Esophagus muscularis mucosa (tissue), 4 donors: ENCODE results near the gene MAP4K4. TPM values are rescaled to one million over a fixed set of nuclear protein-coding genes. Genes with fewer than 3 reads are reported as not detected.

Source experiments
- DNase-seq: peaks from one replicate; pipeline ENCODE4 v3.0.0-alpha.2; 2017; ENCODE audit errors: extremely low spot score
- H3K27ac ChIP-seq, 4 donors: fragments of 200-600 bp; sonication (generic); replicated peaks in 1 of 4; 1 replicate in 3 of 4; 2 replicates in 1 of 4; pipeline ENCODE4 v1.5.1; 2016 to 2019; ENCODE audit warnings: mild to moderate bottlenecking in 1 of 4
- H3K27me3 ChIP-seq, 4 donors: fragments of 200-600 bp; sonication (generic); one replicate each; pipeline versions ENCODE4 v1.5.1 to v1.6.0; 2016 to 2019
- H3K36me3 ChIP-seq, 4 donors: fragments of 200-600 bp; sonication (generic); one replicate each; pipeline ENCODE4 v1.5.1; 2016 to 2019
- H3K4me1 ChIP-seq, 4 donors: fragments of 200-600 bp; sonication (generic); one replicate each; pipeline ENCODE4 v1.5.1; 2016 to 2019
- H3K4me3 ChIP-seq, 4 donors: fragments of 200-600 bp; sonication (generic); 1 replicate in 2 of 4; 2 replicates in 2 of 4; pipeline ENCODE4 v1.5.1; 2016 to 2019; ENCODE audit warnings: mild to moderate bottlenecking in 4 of 4, moderate library complexity in 1 of 4
- H3K9me3 ChIP-seq, 4 donors: fragments of 200-600 bp; sonication (generic); 1 replicate in 3 of 4; 2 replicates in 1 of 4; pipeline ENCODE4 v1.5.1; 2016 to 2019
- EP300 ChIP-seq: sonication (generic); formaldehyde crosslinking; IDR thresholded peaks from one replicate; pipeline ENCODE4 v1.6.1; 2017; ENCODE audit warnings: antibody characterized with exemption
- POLR2A ChIP-seq: fragments of 450-650 bp; IDR thresholded peaks from one replicate; pipeline ENCODE4 v1.6.1; 2017; ENCODE audit warnings: antibody characterized with exemption, moderate library complexity, mild to moderate bottlenecking, low read depth
- POLR2AphosphoS5 ChIP-seq, 2 donors: sonication (generic); formaldehyde crosslinking; IDR thresholded peaks; one replicate each; pipeline ENCODE4 v1.6.1; 2017; ENCODE audit warnings: antibody characterized with exemption in 2 of 2
- WGBS: methylation state at CpG from one replicate; pipeline ENCODE4 v1.1.5; 2018; 5-methylcytosine and 5-hydroxymethylcytosine counted together
- intact Hi-C: fragments of 100-400 bp; cut with DNase I; formaldehyde crosslinking; loops from one replicate; pipeline ENCODE4 v1.15.1; 2023
- total RNA-seq, 4 donors: library from RNA; depleted of rRNA; stranded (reverse); fragments of >200 nt; gene quantifications; one replicate each; pipeline versions ENCODE4 v1.1.0 to v1.2.1, GENCODE V29; 2016
- TF ChIP-seq, protein P1 (sequence below), 3 experiments: fragments of 200-600 bp in 2 of 3; fragments of 450-650 bp in 1 of 3; sonication (generic) in 2 of 3; IDR thresholded peaks; one replicate each; pipeline ENCODE4 v1.5.1; 2017 to 2019; ENCODE audit warnings: antibody characterized with exemption in 3 of 3, mild to moderate bottlenecking in 2 of 3, moderate library complexity in 1 of 3

MAP4K4 gene
- total RNA-seq, 4 donors from 2014 or later: 37.8 to 59.0 (median 51.7) TPM

DNA sequence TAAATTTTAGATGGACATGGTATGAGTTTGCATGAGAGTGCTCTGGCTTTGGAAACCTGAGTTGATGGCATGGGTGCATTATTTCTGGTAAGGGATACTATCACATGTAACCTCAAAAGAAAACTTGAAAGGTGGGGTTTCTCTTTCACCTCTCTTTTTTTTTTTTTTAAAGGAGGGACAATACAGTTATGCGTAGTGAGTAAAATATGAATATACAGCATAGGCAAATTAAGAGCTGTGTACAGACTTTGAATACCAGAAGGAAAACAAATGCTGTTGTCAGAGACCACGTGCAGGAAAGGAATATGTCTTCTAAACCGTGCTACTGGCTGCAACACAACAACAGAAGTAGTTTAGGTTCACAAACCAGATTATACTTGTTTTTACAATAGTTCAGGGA is 82.1 kb downstream of the MAP4K4 start:
- intact Hi-C loops: no loop called here
- Histone ChIP-seq H3K27ac (no peak overlapping the region), H3K4me1 (peaks cover 53 to 79% (median 55%) of the 10 kb centered on the region in 4 donors), H3K36me3 (no peaks in the 10 kb centered on the region), H3K27me3 (no peaks in the 10 kb centered on the region), H3K4me3 (no peak overlapping the region), H3K9me3 (no peaks in the 10 kb centered on the region)
- TF ChIP-seq, protein P1, sequence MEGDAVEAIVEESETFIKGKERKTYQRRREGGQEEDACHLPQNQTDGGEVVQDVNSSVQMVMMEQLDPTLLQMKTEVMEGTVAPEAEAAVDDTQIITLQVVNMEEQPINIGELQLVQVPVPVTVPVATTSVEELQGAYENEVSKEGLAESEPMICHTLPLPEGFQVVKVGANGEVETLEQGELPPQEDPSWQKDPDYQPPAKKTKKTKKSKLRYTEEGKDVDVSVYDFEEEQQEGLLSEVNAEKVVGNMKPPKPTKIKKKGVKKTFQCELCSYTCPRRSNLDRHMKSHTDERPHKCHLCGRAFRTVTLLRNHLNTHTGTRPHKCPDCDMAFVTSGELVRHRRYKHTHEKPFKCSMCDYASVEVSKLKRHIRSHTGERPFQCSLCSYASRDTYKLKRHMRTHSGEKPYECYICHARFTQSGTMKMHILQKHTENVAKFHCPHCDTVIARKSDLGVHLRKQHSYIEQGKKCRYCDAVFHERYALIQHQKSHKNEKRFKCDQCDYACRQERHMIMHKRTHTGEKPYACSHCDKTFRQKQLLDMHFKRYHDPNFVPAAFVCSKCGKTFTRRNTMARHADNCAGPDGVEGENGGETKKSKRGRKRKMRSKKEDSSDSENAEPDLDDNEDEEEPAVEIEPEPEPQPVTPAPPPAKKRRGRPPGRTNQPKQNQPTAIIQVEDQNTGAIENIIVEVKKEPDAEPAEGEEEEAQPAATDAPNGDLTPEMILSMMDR (IDR thresholded peaks at IDR 0.05): no peak
- TF ChIP-seq POLR2A (no peak), EP300 (no peak), POLR2AphosphoS5 (IDR thresholded peaks at IDR 0.05) (no peak)
- 83% methylated on average over 3 of the region's 3 CpGs for WGBS
- DNase-seq: peak; percentile 50

DNA sequence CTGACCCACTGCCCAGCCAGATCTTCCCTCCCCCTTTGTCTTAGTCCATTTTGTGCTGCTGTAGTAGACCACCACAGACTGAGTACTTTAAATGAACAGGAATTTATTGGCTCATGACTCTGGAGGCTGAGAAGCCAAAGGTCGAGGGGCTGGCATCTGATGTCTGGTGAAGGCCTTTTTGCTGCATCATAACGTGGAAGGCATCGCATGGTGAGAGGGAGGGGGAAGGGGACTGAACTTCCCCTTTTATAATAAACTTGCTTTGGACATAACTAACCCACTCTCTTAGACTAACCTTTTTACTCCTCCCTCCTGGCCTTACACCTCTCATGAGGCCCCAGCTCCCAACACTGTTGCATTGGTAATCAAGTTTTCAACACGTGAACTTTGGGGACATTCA is 83.8 kb downstream of the MAP4K4 start:
- Histone ChIP-seq H3K27me3 (no peaks in the 10 kb centered on the region), H3K4me1 (peaks cover 36 to 63% (median 39%) of the 10 kb centered on the region in 4 donors), H3K27ac (no peak overlapping the region), H3K4me3 (no peak overlapping the region), H3K9me3 (no peaks in the 10 kb centered on the region), H3K36me3 (no peaks in the 10 kb centered on the region)
- TF ChIP-seq POLR2A (no peak), POLR2AphosphoS5 (IDR thresholded peaks at IDR 0.05) (no peak), EP300 (no peak)
- TF ChIP-seq, protein P1 (IDR thresholded peaks at IDR 0.05): no peak
- WGBS: 75% methylated on average over 4 of the region's 4 CpGs
- intact Hi-C loops: no loop called here
- DNase-seq: peak; percentile 62

DNA sequence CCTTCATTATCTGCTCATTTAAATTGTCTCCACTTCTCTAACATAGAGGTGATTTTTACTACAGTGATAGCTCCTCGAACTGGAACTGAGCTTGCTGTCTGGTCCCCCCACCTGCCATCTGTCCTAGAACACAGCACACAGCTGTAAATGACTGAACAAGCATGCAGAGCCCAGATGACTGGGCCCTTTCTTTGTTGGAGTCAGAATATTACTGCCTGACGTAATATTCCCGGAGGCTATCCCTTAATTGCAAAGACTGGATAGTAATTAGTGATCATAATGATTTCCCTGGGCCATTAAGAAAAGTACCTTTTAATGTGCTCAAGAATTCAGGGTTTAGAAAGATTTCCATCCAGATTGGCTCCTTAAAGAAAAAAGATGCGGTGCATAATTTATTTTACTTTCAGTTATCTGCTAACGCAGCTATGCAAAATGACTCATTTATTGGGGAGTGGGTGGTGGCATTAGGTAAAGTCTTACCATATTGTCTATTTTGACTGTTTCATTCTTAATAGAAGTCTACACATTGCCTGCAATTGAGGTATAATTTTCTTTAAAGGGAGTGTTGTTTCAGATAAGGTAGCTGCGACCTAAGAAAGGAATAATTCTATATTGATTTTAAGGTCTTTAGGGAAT is 84.4 kb downstream of the MAP4K4 start:
- DNase-seq: peak; percentile 26
- WGBS: 65% methylated on average over 6 of the region's 6 CpGs
- H3K36me3 ChIP-seq: no peaks in the 10 kb centered on the region
- peaks cover 30 to 57% (median 39%) of the 10 kb centered on the region in 4 donors for H3K4me1 ChIP-seq
- no peaks in the 10 kb centered on the region for H3K9me3 ChIP-seq
- no peak overlapping the region for H3K4me3 ChIP-seq
- no peak overlapping the region for H3K27ac ChIP-seq
- no peaks in the 10 kb centered on the region for H3K27me3 ChIP-seq
- TF ChIP-seq, protein P1 (IDR thresholded peaks at IDR 0.05): no peak
- TF ChIP-seq EP300: no peak
- no peak for TF ChIP-seq POLR2A
- no peak for TF ChIP-seq POLR2AphosphoS5 (IDR thresholded peaks at IDR 0.05)
- intact Hi-C loops: no loop called here

DNA sequence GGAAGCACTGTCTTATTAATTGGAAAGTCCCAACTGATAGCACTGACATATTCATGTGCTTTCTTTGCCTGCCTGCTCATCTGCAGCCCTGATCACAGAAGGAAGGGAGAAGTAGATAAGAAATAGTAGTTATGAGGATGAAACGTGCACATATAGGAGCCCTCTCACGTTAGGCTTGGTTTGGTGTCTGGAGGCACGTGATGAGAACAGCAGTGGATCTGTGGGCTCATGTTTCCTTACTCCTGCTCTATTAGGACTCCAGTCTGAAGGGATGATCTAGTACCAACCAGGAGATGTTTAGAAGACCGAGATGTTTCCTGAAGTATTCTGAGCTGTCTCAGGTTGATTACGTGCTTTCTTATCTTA is 84.9 kb downstream of the MAP4K4 start:
- Histone ChIP-seq H3K27me3 (no peaks in the 10 kb centered on the region), H3K4me3 (no peak overlapping the region), H3K36me3 (no peaks in the 10 kb centered on the region), H3K4me1 (peaks cover 25 to 52% (median 39%) of the 10 kb centered on the region in 4 donors), H3K9me3 (no peaks in the 10 kb centered on the region), H3K27ac (no peak overlapping the region)
- peak; percentile 29 for DNase-seq
- intact Hi-C loops: no loop called here
- 88% methylated on average over 5 of the region's 5 CpGs for WGBS
- TF ChIP-seq, protein P1 (IDR thresholded peaks at IDR 0.05): no peak
- TF ChIP-seq EP300 (no peak), POLR2AphosphoS5 (IDR thresholded peaks at IDR 0.05) (no peak), POLR2A (no peak)

DNA sequence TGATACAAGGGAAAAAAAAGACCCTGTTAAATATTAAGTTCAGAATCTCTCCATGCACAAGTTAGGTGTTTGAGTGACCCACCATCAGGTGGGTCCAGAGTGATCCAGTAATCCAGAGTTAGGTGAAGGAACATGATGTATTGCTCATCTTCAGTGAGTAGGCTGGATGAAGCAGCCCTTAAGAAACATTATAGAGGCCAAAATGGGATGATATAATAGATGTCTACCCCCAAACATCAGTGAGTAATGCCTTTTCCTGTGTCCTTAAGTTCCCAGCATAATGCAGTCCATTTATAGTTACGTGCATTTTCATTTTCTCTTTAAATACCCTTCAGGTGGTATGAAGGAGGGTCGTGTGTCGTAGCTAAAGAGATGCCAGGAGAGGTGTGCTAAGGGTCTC is 89.6 kb downstream of the MAP4K4 start:
- H3K4me3 ChIP-seq: no peak overlapping the region
- TF ChIP-seq EP300 (no peak), POLR2A (no peak), POLR2AphosphoS5 (IDR thresholded peaks at IDR 0.05) (no peak)
- TF ChIP-seq, protein P1 (IDR thresholded peaks at IDR 0.05): no peak
- no peaks in the 10 kb centered on the region for H3K27me3 ChIP-seq
- H3K27ac ChIP-seq: no peak overlapping the region
- H3K4me1 ChIP-seq: peaks cover 15 to 46% (median 32%) of the 10 kb centered on the region in 4 donors
- H3K9me3 ChIP-seq: no peaks in the 10 kb centered on the region
- peak; percentile 68 for DNase-seq
- WGBS: 87% methylated on average over 3 of the region's 3 CpGs
- intact Hi-C loops: no loop called here
- no peaks in the 10 kb centered on the region for H3K36me3 ChIP-seq
